ENCODE measurements around the gene ZNF444. TPM values are rescaled to one million over a fixed set of nuclear protein-coding genes. Genes with fewer than 3 reads are reported as not detected.
A peak's percentile ranks its signal among the peaks of the same experiment; 100 is the strongest.

The ZNF444 gene
- total RNA-seq, 1 experiment from 2014 or later, result 84.0 TPM

- no peak for TF ChIP-seq TEAD4 (CRISPR knock-in tag; IDR thresholded peaks at IDR 0.05)
- TF ChIP-seq EMX1 (CRISPR knock-in tag; IDR thresholded peaks at IDR 0.05), result no peak
Measured at GRCh38 chr19:56117376-56117884, 23.7 kb upstream of the ZNF444 start (continued).

DNA sequence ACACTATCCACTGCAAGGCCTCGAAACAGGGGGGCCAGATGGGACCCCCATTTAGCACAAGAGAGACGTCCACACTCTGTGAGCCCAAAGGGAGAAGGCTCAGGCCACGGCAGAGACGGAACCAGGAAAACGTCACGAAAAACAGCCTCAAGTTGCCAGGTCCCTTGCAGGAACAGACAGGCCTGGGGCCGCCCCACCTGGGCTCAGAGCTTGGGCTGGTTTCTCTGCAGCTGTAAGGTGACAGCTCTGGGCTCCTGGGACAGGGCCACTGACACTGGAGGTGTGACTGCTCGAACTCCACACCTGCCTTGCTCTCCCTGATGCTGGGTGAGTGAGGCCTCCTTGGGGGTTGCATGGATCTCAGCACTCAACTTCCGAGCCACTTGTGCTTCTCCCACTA is 23.2 kb upstream of the ZNF444 start:
- ChIA-PET POLR2A (no interaction called here), CTCF (no interaction called here)
- Mint-ChIP-seq H3K4me3 (no peak overlapping the region), H3K4me1 (peaks cover 52% of the 10 kb centered on the region), H3K36me3 (no peaks in the 10 kb centered on the region), H3K9me3 (no peaks in the 10 kb centered on the region), H3K27me3 (ENCODE audit: low read depth) (no peaks in the 10 kb centered on the region), H3K27ac (peak overlapping the region; percentile 72)
- no peak for ATAC-seq
- no peak for TF ChIP-seq EMX1 (CRISPR knock-in tag; IDR thresholded peaks at IDR 0.05)
- TF ChIP-seq ZNF263 (CRISPR knock-in tag; IDR thresholded peaks at IDR 0.05; ENCODE audit: low read depth), result no peak
- TF ChIP-seq RORB (CRISPR knock-in tag; IDR thresholded peaks at IDR 0.05), result no peak
- no peak for TF ChIP-seq ATF6 (CRISPR knock-in tag; IDR thresholded peaks at IDR 0.05)
- TF ChIP-seq, protein P1, sequence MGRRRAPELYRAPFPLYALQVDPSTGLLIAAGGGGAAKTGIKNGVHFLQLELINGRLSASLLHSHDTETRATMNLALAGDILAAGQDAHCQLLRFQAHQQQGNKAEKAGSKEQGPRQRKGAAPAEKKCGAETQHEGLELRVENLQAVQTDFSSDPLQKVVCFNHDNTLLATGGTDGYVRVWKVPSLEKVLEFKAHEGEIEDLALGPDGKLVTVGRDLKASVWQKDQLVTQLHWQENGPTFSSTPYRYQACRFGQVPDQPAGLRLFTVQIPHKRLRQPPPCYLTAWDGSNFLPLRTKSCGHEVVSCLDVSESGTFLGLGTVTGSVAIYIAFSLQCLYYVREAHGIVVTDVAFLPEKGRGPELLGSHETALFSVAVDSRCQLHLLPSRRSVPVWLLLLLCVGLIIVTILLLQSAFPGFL (CRISPR knock-in tag; IDR thresholded peaks at IDR 0.05; ENCODE audit: borderline replicate concordance), result no peak
- TF ChIP-seq TCF7 (CRISPR knock-in tag; IDR thresholded peaks at IDR 0.05; ENCODE audit: low read depth), result no peak
- TF ChIP-seq, protein P2, sequence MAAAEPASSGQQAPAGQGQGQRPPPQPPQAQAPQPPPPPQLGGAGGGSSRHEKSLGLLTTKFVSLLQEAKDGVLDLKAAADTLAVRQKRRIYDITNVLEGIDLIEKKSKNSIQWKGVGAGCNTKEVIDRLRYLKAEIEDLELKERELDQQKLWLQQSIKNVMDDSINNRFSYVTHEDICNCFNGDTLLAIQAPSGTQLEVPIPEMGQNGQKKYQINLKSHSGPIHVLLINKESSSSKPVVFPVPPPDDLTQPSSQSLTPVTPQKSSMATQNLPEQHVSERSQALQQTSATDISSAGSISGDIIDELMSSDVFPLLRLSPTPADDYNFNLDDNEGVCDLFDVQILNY (CRISPR knock-in tag; IDR thresholded peaks at IDR 0.05), result no peak
- DNase-seq (ENCODE audit: low spot score), result no peak

DNA sequence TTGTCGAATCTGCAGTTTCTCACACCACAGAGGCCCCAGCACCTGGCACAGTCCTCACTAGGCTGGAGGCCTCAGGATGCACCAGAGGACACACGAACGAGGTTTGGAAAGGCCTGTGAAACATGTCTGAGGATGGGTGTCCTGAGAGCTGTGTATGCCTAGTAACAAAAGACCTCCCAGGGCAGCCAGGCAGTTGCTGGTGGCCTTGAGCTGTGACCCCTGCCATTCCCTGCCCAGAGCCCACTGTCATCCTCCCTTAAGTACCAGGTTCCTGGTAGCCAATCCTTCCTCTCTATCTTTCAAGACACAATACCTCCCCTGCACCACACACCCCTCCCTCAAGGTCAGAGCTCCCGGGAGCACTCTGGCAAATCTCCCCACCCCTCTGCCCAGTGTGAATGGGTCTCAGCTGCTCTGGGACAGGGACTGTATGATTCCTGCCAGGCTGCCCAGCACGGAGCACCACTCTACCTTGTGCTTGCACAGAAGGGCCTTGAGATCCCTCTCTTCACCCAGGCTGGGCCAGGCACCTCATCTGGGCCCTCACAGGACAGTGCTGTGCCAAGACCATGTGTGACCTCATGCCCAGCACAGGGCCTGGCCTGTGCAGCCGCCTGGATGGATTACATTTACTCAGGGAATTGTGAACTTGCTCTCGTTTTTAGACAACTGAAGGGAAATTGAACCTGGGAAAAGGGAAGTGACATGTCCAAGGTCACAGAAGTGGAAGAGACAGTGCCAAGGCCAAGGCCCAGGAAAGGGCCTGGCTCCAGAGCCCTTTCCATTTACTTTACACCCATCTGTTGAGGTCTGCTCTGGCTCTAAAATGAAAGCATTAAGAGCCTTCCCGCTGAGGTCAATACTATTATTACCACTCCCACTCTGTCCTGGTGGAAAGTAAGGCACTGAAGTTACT is 22.2 kb upstream of the ZNF444 start:
- Mint-ChIP-seq H3K4me3 (peak overlapping the region; percentile 77), H3K36me3 (no peaks in the 10 kb centered on the region), H3K9me3 (no peaks in the 10 kb centered on the region), H3K27ac (peak overlapping the region; percentile 91), H3K27me3 (ENCODE audit: low read depth) (no peaks in the 10 kb centered on the region), H3K4me1 (peaks cover 43% of the 10 kb centered on the region)
- ChIA-PET POLR2A (no interaction called here), CTCF (no interaction called here)
- TF ChIP-seq ZNF396 (CRISPR knock-in tag; IDR thresholded peaks at IDR 0.05; ENCODE audit: borderline replicate concordance) (no peak), NR1H2 (CRISPR knock-in tag; IDR thresholded peaks at IDR 0.05) (no peak), PRRX2 (CRISPR knock-in tag; IDR thresholded peaks at IDR 0.05) (no peak), ATF1 (CRISPR knock-in tag; IDR thresholded peaks at IDR 0.05) (no peak), USF1 (CRISPR knock-in tag; IDR thresholded peaks at IDR 0.05) (no peak), TCF7 (CRISPR knock-in tag; IDR thresholded peaks at IDR 0.05; ENCODE audit: low read depth) (no peak)
- TF ChIP-seq, protein P3, sequence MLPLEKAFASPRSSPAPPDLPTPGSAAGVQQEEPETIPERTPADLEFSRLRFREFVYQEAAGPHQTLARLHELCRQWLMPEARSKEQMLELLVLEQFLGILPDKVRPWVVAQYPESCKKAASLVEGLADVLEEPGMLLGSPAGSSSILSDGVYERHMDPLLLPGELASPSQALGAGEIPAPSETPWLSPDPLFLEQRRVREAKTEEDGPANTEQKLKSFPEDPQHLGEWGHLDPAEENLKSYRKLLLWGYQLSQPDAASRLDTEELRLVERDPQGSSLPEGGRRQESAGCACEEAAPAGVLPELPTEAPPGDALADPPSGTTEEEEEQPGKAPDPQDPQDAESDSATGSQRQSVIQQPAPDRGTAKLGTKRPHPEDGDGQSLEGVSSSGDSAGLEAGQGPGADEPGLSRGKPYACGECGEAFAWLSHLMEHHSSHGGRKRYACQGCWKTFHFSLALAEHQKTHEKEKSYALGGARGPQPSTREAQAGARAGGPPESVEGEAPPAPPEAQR (CRISPR knock-in tag; IDR thresholded peaks at IDR 0.05), result no peak
- TF ChIP-seq, protein P4, sequence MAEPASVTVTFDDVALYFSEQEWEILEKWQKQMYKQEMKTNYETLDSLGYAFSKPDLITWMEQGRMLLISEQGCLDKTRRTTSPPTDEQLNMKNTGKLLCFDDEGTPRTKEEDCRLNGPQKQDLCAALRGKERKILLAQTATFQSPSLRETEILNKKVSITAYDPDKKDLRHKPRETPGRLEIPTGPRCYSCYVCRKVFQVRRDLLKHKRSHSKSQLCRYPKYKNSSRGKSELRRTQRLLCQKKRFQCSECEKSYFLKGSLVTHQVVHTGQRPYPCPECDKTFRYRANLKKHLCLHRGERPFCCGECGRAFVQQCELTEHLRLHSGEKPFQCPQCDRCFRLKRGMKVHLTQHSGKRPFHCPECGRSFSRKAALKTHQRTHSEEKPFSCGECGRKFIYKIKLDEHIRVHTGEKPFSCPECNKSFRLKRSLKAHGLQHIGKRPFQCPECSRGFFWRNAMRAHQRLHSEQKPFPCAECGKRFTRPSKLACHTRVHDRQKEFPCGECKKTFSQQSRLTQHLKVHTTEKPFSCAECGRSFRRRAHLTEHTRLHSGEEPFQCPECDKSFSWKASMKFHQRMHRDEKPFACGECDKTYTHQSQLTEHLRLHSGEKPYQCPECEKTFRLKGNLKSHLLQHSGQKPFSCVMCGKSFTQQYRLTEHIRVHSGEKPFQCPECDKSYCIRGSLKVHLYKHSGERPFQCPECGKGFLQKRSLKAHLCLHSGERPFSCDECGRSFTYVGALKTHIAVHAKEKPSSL (CRISPR knock-in tag; conservative IDR thresholded peaks at IDR 0.05), result no peak
- TF ChIP-seq, protein P5, sequence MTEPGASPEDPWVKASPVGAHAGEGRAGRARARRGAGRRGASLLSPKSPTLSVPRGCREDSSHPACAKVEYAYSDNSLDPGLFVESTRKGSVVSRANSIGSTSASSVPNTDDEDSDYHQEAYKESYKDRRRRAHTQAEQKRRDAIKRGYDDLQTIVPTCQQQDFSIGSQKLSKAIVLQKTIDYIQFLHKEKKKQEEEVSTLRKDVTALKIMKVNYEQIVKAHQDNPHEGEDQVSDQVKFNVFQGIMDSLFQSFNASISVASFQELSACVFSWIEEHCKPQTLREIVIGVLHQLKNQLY (CRISPR knock-in tag; IDR thresholded peaks at IDR 0.05), result no peak
- DNase-seq (ENCODE audit: low spot score), result no peak
- no peak for ATAC-seq
